DOHH2 (cell line): ENCODE results near the gene PLEKHH3.

ENCODE experiments used
- H3F3A ChIP-seq: fragments of 200-600 bp; sonication (generic), shearing (Covaris generic); 2 replicates; pipeline ENCODE4 v1.6.0; 2016; ENCODE audit warnings: antibody characterized with exemption, mild to moderate bottlenecking; ENCODE audit not compliant: control insufficient read depth, insufficient read depth
- H3K27ac ChIP-seq: fragments of 200-600 bp; sonication (generic); 2 replicates; pipeline ENCODE4 v1.5.1; 2014; ENCODE audit warnings: low read depth, mild to moderate bottlenecking, low read length, moderate library complexity
- H3K27me3 ChIP-seq: fragments of 200-600 bp; sonication (generic); 2 replicates; pipeline ENCODE4 v1.6.1; 2014; ENCODE audit warnings: mild to moderate bottlenecking, low read length, mixed read lengths; ENCODE audit not compliant: control insufficient read depth
- H3K36me3 ChIP-seq: fragments of 200-600 bp; sonication (generic); 2 replicates; pipeline ENCODE4 v1.6.1; 2014; ENCODE audit warnings: mild to moderate bottlenecking, low read length, moderate library complexity, mixed read lengths; ENCODE audit not compliant: control insufficient read depth
- H3K4me1 ChIP-seq: fragments of 200-600 bp; sonication (generic); 2 replicates; pipeline ENCODE4 v1.6.1; 2014; ENCODE audit warnings: mild to moderate bottlenecking, low read length, mixed read lengths; ENCODE audit not compliant: control insufficient read depth
- H3K4me2 ChIP-seq: fragments of 200-600 bp; sonication (generic); 2 replicates; pipeline ENCODE4 v1.6.0; 2014; ENCODE audit warnings: mild to moderate bottlenecking, low read length, moderate library complexity
- H3K4me3 ChIP-seq: fragments of 200-600 bp; sonication (generic); 2 replicates; pipeline ENCODE4 v1.5.1; 2014; ENCODE audit warnings: mild to moderate bottlenecking, low read length, mixed read lengths
- H3K79me2 ChIP-seq: fragments of 200-600 bp; sonication (generic); 2 replicates; pipeline ENCODE4 v1.6.1; 2014; ENCODE audit warnings: mild to moderate bottlenecking, low read length, mixed read lengths; ENCODE audit not compliant: control insufficient read depth
- H3K9me2 ChIP-seq: fragments of 200-600 bp; sonication (generic); replicated peaks from 2 replicates; pipeline ENCODE4 v1.6.1; 2014; ENCODE audit warnings: mild to moderate bottlenecking, low read length, mixed read lengths; ENCODE audit not compliant: control insufficient read depth
- H3K9me3 ChIP-seq: fragments of 200-600 bp; sonication (generic); 2 replicates; pipeline ENCODE4 v1.6.1; 2014; ENCODE audit warnings: antibody characterized with exemption, low read length, mixed read lengths; ENCODE audit not compliant: control insufficient read depth, insufficient read depth
- H4K20me1 ChIP-seq: fragments of 200-600 bp; sonication (generic); 2 replicates; pipeline ENCODE4 v1.6.0; 2014; ENCODE audit warnings: low read depth, mild to moderate bottlenecking, antibody characterized with exemption, low read length, moderate library complexity; ENCODE audit not compliant: control insufficient read depth, insufficient read depth
- CTCF ChIP-seq: fragments of 200-600 bp; sonication (generic); IDR thresholded peaks from one replicate; pipeline ENCODE4 v1.5.1; 2014; ENCODE audit warnings: antibody characterized with exemption, mild to moderate bottlenecking, low read depth, low read length; ENCODE audit not compliant: poor library complexity, severe bottlenecking
- EZH2phosphoT487 ChIP-seq: fragments of 200-600 bp; sonication (generic); IDR thresholded peaks from 2 replicates; pipeline ENCODE4 v1.6.1; 2017; ENCODE audit warnings: borderline replicate concordance, mild to moderate bottlenecking, antibody characterized with exemption, low read length, moderate library complexity, mixed read lengths

PLEKHH3 gene

DNA sequence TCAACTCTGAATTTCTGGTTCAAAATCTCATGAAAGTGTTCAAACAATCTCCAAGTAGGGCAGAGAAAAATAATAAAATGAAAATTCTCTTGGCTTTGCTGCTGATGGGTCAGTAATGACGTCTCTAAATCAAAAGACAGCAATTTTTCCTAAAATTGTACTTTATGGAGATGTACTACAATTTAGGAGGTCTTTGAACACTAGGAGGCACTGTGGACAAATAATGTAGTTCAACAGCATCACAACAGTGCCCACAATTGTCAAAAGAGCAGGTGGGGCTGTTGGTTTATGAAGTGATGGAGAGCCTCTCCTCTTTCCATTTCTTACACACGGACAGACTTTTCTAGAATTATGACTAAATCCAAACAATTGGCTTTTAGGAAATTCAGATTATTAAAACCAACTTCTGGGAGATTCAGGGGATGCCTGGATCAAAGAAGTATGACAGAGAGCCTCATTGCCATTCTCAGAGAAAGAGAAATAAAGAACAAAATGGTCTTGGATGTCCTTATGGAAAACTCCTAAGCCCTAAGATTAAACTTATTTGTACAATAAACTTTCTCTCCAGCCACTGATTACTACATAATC, 44.3 kb upstream of the PLEKHH3 start:
- H3K9me3 ChIP-seq: no peaks in the 10 kb centered on the region
- H3K36me3 ChIP-seq: peaks cover 64% of the 10 kb centered on the region
- 0 out of 2 replicates have a peak, but pooled peaks cover 8% of the 10 kb centered on the region for H3F3A ChIP-seq
- no peaks in the 10 kb centered on the region for H3K4me1 ChIP-seq
- no peaks in the 10 kb centered on the region for H4K20me1 ChIP-seq
- H3K79me2 ChIP-seq: no peaks in the 10 kb centered on the region
- H3K27ac ChIP-seq: no peak overlapping the region
- no peaks in the 10 kb centered on the region for H3K27me3 ChIP-seq
- H3K4me2 ChIP-seq: no peak overlapping the region
- H3K9me2 ChIP-seq: no peaks in the 10 kb centered on the region
- no peak overlapping the region for H3K4me3 ChIP-seq
- TF ChIP-seq CTCF (peak; percentile 74), EZH2phosphoT487 (no peak)

- Histone ChIP-seq H3K4me1 (no peaks in the 10 kb centered on the region), H3F3A (no peaks in the 10 kb centered on the region), H3K4me2 (no peak overlapping the region), H3K9me2 (no peaks in the 10 kb centered on the region), H3K9me3 (no peaks in the 10 kb centered on the region), H3K79me2 (no peaks in the 10 kb centered on the region), H3K27me3 (no peaks in the 10 kb centered on the region), H3K4me3 (no peak overlapping the region), H4K20me1 (no peaks in the 10 kb centered on the region), H3K27ac (no peak overlapping the region), H3K36me3 (peaks cover 77% of the 10 kb centered on the region)
- TF ChIP-seq EZH2phosphoT487 (no peak), CTCF (no peak)
Observed at GRCh38 chr17:42709561-42709960, 32.8 kb upstream of the PLEKHH3 start.

GRCh38 chr17:42708588-42708987, 31.8 kb upstream of the PLEKHH3 start:
- H3K9me2 ChIP-seq: no peaks in the 10 kb centered on the region
- no peak overlapping the region for H3K4me3 ChIP-seq
- no peak overlapping the region for H3K4me2 ChIP-seq
- TF ChIP-seq EZH2phosphoT487: no peak
- no peak for TF ChIP-seq CTCF
- H3K27ac ChIP-seq: no peak overlapping the region
- peaks cover 80% of the 10 kb centered on the region for H3K36me3 ChIP-seq
- H3K4me1 ChIP-seq: no peaks in the 10 kb centered on the region
- H4K20me1 ChIP-seq: no peaks in the 10 kb centered on the region
- H3K79me2 ChIP-seq: no peaks in the 10 kb centered on the region
- H3F3A ChIP-seq: no peaks in the 10 kb centered on the region
- no peaks in the 10 kb centered on the region for H3K27me3 ChIP-seq
- H3K9me3 ChIP-seq: no peaks in the 10 kb centered on the region
